ENCODE results near the gene HTRA3.

HTRA3 gene

GRCh38 chr4:8245884-8246833, 23.4 kb upstream of the HTRA3 start:
- FAIRE-seq (no peak), DNase-seq (ENCODE audit: extremely low spot score, insufficient read length, low read depth) (no peak)

GRCh38 chr4:8247047-8247930, 22.3 kb upstream of the HTRA3 start:
- FAIRE-seq, result no peak
- DNase-seq (ENCODE audit: extremely low spot score, insufficient read length, low read depth), result no peak

DNA sequence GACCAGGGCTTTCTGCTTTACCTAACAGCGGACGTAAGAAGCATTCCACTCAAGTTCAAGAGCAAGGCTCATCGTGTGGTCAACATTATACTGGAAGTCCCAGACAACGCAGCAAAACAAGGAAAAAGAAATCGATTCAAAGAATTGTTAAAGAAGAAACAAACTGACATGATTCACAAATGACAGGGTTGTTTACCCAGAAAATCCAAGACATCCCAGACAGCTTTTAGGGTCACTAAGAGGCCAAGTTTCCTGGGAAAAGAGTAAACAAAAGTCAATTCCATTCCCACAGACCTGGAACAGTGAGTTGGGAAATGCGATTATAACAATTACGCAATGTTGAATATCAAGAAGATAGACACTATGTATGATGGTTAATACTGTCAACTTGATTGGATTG, 21.5 kb upstream of the HTRA3 start:
- no peak for DNase-seq (ENCODE audit: extremely low spot score, insufficient read length, low read depth)
- FAIRE-seq, result no peak

DNA sequence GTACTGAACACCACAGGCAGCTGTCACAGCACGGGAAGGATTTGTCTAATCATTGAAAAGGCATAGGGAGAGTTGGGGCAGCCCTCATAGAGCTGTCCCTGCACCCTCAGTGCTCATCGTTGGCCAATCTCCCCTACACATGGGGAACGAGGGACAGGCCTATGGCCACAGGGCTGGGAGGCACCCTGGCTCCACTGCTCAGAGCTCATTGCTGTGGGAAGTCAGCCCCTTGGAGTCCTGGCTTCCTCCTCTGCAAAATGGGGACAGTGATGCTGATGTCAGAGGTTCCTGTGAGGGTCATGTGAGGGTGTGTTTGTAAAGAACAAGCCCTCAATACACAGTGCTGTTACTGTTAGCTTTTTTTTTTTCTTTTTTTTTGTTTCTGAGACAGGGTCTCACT, 19.3 kb upstream of the HTRA3 start:
- DNase-seq (ENCODE audit: extremely low spot score, insufficient read length, low read depth) (no peak), FAIRE-seq (no peak)

- no peak for FAIRE-seq
- no peak for DNase-seq (ENCODE audit: extremely low spot score, insufficient read length, low read depth)
These were observed 18.9 kb upstream of the HTRA3 start for GRCh38 chr4:8250637-8251036.

DNA sequence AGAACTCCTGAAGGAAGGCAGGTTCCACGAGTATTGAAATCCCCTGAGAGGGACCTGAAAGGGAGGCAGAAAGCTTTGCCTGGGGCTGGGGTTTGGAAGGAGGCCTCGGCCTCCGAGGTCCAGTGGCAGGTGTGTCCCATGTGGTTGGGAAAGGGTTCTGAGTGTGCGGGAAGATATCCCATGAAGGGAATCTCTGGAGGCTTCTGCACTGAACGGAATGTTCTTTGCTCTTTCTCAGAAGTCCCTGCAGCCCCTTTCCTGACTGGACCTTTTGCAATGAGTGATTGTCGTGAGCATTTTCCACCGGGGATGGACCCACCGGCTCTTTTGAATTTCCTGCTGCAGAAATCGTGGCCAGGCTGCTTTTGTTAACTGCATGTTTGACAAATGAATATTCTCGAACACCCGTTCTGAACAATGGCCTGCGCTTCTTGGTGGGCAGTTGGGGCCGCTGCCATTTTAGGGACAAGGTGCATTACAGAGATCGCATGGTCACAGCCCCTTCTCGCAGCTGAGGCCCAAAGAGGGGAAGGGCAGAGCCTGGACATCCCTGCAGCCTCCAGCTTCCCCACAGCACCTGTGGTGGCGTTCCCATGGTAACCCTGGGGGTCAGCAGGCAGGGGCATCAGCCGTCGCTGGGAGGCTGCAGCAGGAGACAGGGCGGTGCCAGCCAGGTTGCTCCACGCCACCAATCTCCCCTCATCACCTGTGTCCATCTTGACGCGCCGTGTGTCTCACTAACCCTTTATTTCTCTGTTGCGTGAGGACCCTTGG, 18.3 kb upstream of the HTRA3 start:
- DNase-seq (ENCODE audit: extremely low spot score, insufficient read length, low read depth) (no peak), FAIRE-seq (no peak)

DNA sequence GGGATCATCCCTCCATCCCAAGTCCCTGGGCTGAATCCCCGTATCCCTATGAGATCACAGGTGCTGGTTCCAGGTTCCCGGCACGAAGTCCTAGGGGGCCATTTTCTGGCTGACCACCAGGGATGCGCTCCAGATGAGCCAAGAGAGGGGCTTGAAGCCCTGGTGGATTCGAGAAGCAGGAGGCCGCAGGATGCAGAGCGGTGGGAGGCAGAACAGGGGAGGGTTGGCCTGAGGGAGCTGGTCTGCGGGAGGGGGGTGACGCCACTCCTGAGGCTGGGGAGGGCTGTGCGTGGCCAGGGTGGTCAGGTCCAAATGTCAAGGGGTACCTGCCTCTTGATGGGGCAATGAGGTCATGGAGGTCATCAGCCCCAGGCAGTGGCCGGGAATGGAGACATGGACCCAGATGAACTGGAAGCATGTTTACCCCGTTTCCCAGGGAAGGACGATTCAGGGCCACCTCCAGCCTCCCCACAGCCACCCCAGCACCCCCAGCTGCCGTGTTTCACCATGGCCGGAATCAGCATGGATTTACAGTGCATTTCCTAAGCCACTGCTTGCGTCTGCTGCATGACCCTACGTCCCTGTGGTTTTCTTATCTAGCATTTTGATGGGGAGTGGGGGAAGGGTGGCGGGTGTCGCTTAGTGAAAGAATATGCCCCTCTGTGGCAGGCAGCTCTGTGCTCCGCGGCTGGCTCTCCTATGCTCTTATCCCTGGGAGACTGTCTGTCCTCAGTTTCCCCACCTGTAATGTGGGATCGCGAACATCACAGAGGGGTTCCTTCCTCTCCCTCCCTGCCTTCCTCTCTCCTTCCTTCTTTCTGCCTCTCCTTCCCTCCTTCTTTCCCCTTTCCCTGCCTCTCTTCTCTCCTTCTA, 17.0 kb upstream of the HTRA3 start:
- DNase-seq (ENCODE audit: extremely low spot score, insufficient read length, low read depth) (no peak), FAIRE-seq (no peak)

- FAIRE-seq, result no peak
- DNase-seq (ENCODE audit: extremely low spot score, insufficient read length, low read depth), result no peak
These were observed 15.5 kb upstream of the HTRA3 start for GRCh38 chr4:8254076-8254475.

DNA sequence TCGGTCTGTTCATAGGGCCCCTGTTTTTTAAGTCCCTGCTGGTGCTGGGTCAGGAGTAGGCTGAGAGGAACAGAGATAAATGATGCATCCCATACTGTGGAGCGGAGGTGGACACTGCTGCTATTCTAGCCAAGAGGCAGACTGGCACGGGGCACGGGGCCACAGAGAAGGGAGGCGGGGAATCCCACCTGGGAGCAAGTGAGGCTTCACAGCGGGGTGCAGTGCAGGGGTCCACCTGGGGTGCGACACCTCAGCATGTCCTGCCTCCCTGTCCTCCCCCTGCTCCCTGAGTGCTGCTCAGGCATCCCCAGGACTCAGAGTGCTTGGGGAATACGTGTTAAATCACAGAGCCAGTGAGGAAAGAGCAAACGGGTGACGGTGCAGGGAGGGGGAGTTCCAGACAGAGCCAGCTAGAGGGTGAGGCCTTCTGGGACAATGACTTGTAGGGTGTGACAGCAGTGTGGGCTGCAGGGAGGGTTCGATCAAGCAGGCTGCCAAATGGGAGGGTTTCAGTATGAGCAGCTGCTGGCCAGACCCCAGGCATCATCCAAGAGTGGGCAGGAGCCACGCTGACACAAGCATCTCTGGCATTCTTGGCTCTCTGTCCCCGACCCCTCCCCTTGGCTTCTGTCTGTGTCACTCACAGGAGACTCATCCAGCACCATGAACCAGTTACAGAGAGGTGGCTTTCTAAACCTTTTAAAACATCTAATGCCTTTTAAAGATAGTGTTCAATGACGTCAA, 13.7 kb upstream of the HTRA3 start:
- no peak for DNase-seq (ENCODE audit: extremely low spot score, insufficient read length, low read depth)

GRCh38 chr4:8257854-8258253, 11.7 kb upstream of the HTRA3 start:
- FAIRE-seq, result no peak
- no peak for DNase-seq (ENCODE audit: extremely low spot score, insufficient read length, low read depth)

More for the DNA sequence above, 13.7 kb upstream of the HTRA3 start:
- FAIRE-seq, result no peak

GRCh38 chr4:8258552-8259212, 10.9 kb upstream of the HTRA3 start:
- DNase-seq (ENCODE audit: extremely low spot score, insufficient read length, low read depth), result no peak
- FAIRE-seq, result no peak

DNA sequence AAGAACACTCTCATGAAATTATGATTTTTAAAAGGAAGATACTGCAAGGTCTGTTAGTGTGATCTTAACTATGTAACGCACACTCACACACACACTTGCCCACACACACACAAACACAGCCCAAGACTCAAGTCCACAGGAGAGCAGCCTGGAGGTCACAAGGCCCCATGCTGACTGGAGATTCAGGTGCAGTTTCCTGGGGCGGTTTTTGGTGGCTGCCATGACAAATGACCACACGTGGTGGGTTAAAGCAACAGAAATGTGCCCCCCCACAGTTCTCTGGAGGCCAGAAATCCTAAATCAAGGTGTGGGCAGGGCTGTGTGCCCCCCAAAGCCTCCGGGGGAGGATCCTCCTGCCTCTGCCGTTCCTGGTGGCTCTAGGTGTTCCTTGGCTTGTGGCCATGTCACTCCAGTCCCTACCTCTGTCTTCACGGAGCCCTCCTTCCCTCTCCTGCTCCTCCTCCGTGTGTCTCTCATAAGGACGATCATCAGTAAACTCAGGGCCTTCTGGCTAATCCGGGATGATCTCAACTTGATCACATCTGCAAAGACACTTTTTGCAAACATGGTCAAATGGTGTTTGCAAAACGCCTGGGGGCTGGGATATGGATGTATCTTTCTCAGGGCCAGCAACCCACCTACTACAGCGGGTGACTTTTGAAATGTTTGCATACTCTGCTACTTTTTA, 9.7 kb upstream of the HTRA3 start:
- DNase-seq (ENCODE audit: extremely low spot score, insufficient read length, low read depth) (no peak), FAIRE-seq (no peak)

DNA sequence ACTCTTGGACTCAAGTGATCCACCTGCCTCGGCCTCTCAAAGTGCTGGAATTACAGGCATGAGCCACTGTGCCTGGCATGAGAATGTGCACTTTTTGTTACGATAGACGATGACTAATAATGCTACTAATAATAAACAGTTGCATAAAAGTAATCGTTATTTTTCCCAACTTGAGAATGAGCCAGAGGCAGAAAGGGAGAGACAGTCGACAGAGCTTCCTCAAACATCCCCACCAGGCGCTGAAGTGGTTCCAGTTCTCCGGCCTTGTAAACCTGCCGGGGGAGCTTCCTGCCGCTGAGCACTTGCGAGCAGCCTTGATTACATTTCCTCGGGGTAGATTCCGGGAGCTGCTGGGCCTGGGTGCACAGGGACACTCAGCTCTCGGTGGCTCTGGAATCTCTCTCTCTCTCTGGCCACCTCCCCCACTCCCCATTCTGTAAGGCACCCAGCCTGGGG, 8.9 kb upstream of the HTRA3 start:
- DNase-seq (ENCODE audit: extremely low spot score, insufficient read length, low read depth) (no peak), FAIRE-seq (no peak)

DNA sequence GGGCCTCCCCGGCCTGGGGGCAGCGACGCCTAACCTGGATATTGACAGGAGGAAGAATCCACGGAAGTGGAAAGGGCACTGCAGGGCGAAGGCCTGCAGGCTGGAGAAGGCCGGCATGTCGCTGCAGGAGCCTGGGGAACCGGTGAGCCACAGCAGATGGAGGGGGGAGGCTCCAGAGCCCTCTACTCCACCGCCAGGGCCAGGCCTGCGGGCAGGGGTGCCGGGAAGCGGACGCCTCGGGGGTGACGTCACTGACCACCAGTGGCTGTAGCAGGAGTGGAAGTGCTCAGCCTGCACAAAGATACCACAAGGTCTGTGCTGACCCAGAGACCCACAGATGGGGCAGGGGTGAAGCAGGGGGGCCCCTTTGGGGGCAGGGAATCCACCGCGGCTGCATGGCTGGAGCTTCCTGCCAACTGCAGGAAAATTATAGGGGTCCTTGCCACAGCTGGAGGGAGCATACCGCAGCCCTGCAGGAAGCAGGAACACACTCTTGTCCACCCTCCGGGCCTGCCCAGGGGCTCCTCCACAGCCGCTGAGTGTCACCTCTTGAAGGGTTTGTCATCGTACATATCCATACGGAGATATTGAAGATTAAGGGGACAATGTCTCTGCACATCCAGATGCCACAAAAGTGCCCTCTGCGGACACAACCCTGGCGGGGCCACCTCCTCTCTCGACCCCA, 7.6 kb upstream of the HTRA3 start:
- DNase-seq (ENCODE audit: extremely low spot score, insufficient read length, low read depth) (no peak), FAIRE-seq (no peak)

DNA sequence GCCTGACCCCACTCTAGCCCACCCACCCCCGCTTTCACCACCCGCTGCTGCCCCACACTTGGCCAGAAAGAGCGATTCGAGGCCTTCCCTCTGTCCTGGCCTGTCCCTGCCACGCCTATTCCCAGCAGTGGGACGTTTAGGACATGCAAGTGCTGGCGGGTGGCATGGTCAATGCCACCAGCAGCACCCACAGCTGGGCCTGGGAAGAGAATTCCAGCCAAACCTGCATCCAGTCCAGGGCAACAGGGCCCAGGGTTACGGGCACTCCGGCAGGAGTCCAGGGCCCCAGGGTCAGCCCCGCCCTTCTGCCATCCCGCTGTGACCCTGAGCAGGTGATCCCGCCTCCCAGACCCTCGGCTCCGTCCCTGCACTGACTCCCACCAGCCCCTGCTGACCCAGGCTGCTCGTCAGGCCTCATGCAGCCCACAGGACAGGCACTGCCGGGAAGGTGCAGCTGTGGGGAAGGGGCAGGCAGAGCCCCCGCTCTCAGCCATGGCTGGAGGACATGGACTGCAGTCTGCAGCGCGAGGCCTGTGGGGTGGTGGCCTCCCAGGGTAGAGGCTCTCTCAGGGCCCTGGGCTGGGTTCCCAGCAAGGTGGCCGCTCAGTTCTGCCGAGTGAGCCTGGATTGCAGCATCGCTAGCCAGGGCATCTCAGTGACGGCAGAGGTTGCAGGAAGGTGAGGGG, 6.8 kb upstream of the HTRA3 start:
- FAIRE-seq (no peak), DNase-seq (ENCODE audit: extremely low spot score, insufficient read length, low read depth) (no peak)

GRCh38 chr4:8263397-8263796, 6.2 kb upstream of the HTRA3 start:
- no peak for FAIRE-seq
- no peak for DNase-seq (ENCODE audit: extremely low spot score, insufficient read length, low read depth)

Measured in GM18507 (cell line).